ENCODE results near the gene SETD6. TPM values are rescaled to one million over a fixed set of nuclear protein-coding genes. Genes with fewer than 3 reads are reported as not detected.

Gene SETD6
- total and polyA plus RNA-seq, 9 of the 15 experiments (the other 6 are each of a cell fraction or from before 2014, with no cell fraction given), result 9.2 to 40.9 (median 19.8) TPM

DNA sequence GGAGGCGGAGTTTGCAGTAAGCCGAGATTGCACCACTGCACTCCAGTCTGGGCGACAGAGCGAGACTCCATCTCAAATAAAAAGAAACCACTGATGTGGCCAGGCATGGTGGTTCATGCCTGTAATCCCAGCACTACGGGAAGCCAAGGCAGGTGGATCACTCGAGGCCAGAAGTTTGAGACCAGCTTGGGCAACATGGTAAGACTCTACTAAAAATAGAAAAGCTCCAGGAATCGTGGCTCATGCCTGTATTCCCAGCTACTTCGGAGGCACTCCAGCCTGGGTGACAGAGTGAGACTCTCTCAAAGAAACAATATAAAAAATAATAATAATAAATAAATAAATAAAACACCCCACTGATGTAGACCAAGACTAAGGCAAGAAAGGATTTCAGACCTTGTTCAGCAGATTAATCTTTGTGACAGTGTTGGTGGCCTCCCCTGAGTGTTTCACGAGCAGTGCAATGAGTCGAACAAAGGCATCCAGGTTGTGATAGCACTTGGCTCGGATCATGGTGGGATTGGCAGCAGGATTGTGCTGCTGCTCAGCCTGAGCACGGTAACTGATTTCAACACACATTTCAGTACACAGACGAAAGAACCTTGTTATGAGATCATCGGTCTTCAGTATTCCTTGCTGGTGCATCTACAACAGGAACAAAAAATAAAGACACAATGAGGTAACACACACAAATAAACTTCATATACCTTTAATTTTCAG lies 18.6 kb downstream of the SETD6 start:
- intact Hi-C loops (cut with micrococcal nuclease), result no loop called here
- Histone ChIP-seq H3K4me3 (no peak overlapping the region), H3K9me3 (replicated peaks; ENCODE audit: control insufficient read depth, insufficient read depth, low read depth, low read length) (no peaks in the 10 kb centered on the region), H3K79me2 (ENCODE audit: control insufficient read depth, insufficient read depth, low read length) (0 out of 3 replicates have a peak, but pooled peaks cover 4% of the 10 kb centered on the region), H3K9me1 (ENCODE audit: control insufficient read depth, insufficient read depth, low read length) (no peaks in the 10 kb centered on the region), H3K27ac (ENCODE audit: extremely low read depth, low read depth, low read length) (no peak overlapping the region), H4K20me1 (replicated peaks; ENCODE audit: control insufficient read depth, insufficient read depth, low read length) (no peaks in the 10 kb centered on the region), H3K36me3 (ENCODE audit: control insufficient read depth, insufficient read depth, low read length) (peaks cover 94% of the 10 kb centered on the region), H3K27me3 (ENCODE audit: control insufficient read depth in 2 of 2, insufficient read depth in 2 of 2, low read length in 2 of 2) (no peaks in the 10 kb centered on the region), H2AFZ (ENCODE audit: low read depth, low read length) (no peak overlapping the region), H3K9ac (ENCODE audit: insufficient read depth in 1 of 2, low read depth in 2 of 2, low read length in 2 of 2) (no peak overlapping the region), H3K4me2 (ENCODE audit: insufficient read depth, low read length) (no peak overlapping the region), H3K4me1 (replicated peaks in 1 of 2; ENCODE audit: control insufficient read depth in 2 of 2, insufficient read depth in 2 of 2, low read length in 2 of 2) (no peaks in the 10 kb centered on the region)
- TF ChIP-seq, protein P1, sequence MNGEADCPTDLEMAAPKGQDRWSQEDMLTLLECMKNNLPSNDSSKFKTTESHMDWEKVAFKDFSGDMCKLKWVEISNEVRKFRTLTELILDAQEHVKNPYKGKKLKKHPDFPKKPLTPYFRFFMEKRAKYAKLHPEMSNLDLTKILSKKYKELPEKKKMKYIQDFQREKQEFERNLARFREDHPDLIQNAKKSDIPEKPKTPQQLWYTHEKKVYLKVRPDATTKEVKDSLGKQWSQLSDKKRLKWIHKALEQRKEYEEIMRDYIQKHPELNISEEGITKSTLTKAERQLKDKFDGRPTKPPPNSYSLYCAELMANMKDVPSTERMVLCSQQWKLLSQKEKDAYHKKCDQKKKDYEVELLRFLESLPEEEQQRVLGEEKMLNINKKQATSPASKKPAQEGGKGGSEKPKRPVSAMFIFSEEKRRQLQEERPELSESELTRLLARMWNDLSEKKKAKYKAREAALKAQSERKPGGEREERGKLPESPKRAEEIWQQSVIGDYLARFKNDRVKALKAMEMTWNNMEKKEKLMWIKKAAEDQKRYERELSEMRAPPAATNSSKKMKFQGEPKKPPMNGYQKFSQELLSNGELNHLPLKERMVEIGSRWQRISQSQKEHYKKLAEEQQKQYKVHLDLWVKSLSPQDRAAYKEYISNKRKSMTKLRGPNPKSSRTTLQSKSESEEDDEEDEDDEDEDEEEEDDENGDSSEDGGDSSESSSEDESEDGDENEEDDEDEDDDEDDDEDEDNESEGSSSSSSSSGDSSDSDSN (IDR thresholded peaks at IDR 0.05; ENCODE audit: borderline replicate concordance in 1 of 2, low read depth in 2 of 2, low read length in 2 of 2), result no peak
- TF ChIP-seq RNF219 (CRISPR knock-in tag; IDR thresholded peaks at IDR 0.05), result no peak
- POLR2A ChIA-PET, result interaction anchor here (0.9 to 1.4 kb wide), 2 partner anchors 12 to 13 kb away, joined by 3 to 5 read pairs; no protein-coding TSS in a partner anchor
- no peak for DNase-seq (ENCODE audit: extremely low read depth in 1 of 4, low spot score in 3 of 4)
- WGBS (ENCODE audit: insufficient coverage, low coverage, missing lambda C conversion rate), result 97% methylated on average over 14 of the region's 14 CpGs
- ATAC-seq, result no peak
- CTCF ChIA-PET (ENCODE audit: low intra/inter-chr PET ratio), result no interaction called here
- BruUV-seq (replicated peaks), result no TSS peak
- FAIRE-seq, result no peak
- in situ Hi-C loops (cut with MboI), result no loop called here
